ENCODE measurements around the gene PPA2.
"Not testable (repeated sequence)": the region's sequence is repeated elsewhere in the genome, so short reads cannot be mapped to it uniquely, and the experiment has no call there.

The PPA2 gene

DNA sequence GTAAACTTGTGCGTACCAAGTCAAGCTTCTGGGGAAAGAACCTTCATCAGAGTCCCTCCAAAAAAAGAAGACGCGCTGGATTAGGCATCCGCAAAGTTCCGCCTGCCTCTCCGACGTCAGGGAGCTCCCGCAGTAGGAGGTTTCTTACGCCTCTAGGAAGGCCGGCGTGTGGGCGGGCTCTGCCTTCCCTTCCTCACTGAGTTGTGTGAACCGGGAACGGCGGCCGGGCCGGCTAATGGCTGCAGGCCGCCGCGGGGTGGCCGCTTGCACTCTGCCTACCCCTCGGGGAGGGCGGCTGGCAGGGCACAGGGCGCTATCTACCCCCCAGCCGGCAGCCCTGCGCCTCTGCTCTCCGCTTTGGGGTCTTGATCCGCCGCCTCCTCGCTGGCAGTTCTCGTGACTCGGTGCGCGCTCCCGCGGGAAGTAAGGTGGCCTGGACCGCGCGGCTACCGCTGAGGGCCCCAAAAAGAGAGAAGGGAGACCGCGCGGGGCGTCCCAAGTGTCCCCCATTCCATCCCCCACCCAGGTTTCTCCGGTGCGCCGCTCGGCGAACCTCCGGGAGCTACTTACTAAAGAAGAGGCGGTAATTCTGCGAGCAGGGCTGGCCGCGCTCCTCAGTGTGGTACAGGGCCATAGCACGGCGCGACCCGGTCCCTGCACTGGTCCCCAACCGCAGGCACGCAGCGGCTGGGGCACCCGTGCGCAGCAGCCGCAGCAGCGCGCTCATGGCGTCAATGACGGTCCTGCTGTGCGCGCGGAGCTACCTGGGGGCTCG, at the start of gene PPA2:
Gene PPA2, minus strand, starts transcription at position 739 of the 775 bp plus-strand sequence. Its CDS starts 12 bp downstream, at position 727.
- peak; percentile 64 for DNase-seq

DNA sequence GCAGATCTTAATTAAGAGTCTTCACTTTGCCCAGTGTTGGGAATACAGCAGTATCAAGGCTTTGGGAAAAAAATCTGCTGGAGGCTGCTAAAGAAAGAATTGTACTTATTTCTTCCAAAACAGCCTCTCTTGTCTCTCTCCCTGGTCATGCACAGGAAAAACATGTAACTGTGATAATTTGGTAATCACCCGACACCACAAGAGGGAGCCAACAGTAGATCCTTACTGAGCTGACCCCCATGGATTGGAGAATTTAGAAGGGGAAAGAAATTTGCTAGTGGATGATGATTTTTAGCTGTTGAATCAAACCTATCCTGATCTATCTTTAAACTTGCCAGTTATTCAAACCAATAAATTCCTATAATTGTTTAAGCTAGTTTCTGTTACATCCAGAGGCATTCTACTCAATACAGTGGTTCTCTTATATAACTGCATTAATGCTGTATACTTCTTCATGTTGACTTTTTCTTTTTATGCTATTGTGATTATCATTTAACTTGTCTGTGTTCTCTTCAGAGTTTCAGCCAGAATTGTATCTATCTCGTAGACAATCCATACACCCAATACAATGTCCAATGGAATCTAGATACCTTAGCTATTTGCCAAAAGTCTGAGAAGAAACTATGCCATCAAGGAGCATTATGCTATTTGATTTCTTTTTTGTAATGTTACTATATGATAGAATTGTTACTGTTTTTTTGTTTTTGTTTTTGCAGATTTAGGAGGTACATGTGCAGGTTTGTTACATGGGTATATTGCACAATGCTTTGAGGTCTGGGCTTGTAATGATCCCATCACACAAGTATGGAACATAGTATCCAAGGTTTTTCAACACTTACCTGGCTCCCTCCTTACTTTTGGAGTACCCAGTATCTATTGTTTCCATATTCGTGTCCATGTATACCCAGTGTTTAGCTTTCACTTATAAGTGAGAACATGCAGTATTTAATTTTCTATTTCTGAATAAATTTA, 47.2 kb upstream of the PPA2 start:
- DNase-seq = no peak

DNA sequence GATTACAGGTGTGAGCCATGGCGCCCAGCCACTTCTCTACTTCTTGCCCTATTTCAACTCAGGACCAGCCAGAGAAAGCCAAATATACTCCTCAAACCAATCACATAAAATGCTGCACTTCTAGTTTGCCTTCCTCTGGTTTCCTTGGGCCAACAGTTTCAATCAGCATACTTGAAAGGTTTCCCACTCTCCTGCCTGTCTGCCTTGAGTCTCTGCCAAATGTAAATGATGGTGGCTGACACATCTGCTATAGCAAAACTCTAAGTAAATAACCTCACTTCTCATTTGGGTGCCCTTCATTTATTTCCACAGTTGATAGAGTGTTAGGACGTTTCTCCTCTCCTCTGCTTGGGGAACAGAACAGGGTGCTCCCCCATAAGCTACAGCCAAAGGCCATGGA, 36.4 kb upstream of the PPA2 start:
- no peak for DNase-seq

DNA sequence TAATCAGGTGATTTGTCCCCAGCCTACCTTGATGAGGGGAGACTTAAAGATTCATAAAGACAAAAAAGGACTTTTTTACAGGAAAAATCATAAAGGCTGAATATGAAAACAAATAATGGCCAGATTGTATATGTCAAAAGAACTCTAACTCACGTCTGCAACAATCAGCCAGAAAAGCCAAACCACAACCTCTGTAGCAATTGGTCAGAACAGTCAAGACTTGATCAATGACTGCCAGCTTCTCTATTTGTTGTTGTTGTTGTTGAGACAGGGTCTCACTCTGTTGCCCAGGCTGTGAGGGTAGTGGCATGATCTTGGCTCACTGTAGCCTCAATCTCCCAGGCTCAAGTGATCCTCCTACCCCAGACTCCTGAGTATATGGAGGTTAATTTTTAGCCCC, 35.9 kb upstream of the PPA2 start:
- DNase-seq = no peak

DNA sequence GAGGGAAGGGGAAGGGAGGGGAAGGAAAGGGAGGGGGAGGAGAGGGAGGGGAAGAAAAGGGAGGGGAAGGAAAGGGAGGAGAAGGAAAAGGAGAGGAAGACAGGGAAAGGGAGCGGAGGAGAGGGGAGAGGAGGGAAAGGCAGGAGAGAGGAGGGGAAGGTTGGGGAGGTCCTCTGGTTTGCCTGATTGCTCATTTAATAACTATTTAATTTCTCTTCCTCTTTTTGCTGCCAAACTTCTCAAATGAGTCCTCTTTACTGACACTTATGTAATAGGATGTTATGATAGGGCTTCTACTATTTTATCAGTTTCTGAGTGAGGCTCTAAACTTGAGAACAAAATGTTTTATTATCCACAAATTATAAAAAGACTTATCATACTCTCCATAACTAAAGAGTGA, 35.4 kb upstream of the PPA2 start:
- peak; percentile 27 for DNase-seq

DNA sequence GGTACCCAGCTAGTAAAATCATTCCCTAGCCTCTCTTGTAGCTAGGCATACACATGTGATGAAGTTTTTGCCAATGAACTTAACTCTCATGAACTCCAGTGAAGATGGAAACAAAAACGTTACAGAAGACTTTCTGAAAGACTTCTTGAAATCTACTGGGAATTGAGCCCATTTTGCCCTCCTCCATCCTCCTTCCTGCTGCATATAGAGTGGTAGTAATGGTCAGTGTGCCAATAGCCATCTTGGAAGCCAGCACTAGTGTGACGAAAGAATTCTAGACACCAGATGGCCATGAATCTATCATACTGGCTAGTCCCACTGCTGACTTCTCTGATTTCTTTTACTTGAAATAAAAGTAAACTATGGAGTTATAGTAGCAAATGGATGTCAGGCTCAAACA, 30.9 kb upstream of the PPA2 start:
- no peak for DNase-seq

DNA sequence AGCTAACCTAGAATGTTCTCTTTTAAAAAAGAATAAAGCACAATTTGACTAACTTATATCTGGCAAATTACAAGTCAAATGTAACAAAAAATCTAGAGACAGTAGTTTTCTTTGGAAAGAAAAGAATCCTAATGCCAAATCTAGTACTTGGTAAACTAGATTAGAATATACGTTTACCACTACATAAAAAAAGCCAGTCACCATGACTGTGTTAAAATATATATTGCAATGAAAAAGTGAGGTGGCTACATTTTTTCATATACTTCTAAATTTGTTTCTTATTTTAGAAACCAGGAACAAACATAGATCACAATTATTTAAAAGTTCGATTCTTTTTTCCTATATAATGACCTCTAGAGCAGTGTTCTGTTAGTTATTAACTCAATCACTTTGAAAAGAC, 29.6 kb upstream of the PPA2 start:
- no peak for DNase-seq

DNA sequence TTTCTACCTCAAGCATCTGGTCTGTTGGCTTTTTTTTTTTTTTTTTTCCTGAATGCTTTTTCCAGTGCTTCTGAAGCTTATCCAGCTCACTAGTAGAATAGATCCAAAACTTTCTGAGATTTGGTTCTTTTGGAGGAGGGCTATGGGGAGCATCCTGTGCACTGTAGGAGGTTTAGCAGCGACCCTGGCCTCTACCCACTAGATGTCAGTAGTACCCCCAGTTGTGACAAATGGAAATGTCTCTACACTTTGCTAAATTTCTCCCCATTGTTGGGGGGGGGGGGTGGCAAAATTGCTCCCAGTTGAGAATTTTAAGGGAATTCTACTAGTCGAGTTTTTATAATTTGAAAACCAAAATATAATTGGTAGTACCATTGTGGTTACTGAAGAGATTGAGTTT, 23.0 kb upstream of the PPA2 start:
- no peak for DNase-seq

DNA sequence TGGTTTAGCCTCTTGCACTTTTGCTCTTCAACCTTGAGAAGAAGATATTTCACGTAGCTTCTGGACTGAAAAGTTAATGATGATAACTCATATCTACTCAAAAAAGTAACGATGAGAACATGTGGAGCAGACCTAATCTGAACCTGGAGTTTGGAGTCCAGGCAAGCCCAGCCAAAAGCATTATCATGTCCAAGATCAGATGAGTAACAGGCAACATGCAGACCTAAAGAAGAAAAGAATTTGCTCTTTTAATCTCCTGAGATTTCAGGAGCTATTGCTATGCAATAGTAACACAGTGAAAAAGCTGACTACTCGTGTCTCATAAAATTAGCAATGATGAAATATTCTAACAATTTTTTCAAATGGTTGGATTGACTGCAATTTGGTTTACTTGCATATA, 21.8 kb upstream of the PPA2 start:
- no peak for DNase-seq

DNA sequence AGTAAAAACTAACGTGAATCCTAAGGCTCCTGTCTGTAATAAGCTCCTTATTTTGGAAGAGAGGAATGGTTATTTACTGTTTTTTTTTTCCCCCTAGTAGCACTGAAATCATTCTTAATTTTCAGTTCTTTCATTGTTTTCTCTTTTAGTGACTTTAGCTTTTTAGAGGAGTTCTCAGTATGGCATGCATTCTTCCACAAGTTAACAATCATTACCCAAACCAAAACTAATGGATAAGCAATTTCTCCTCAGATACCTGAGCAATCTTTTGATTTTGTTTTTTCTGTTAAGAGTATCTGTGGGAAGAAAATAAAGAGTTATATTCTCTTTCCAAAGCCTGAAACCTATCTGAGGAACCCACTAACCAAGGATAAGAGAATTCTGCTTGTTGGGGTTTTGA, 16.7 kb upstream of the PPA2 start:
- DNase-seq = no peak

DNA sequence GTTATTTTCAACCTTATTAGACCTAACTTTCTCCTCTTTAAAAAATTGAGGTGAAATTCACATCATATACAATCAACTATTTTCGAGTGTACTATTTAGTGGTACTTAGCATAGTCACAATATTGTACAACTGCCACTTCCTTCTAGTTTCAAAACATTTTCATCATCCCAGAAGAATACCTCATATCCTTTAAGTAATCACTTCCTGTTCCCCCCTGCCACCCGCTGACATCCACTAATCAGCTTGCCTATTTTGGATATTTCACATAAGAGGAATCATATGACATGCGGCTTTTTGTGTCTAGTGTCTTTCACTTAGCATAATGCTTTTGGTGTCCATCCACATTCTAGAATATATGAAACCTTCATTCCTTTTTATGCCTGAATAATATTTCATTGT, 10.0 kb upstream of the PPA2 start:
- DNase-seq = no peak

DNA sequence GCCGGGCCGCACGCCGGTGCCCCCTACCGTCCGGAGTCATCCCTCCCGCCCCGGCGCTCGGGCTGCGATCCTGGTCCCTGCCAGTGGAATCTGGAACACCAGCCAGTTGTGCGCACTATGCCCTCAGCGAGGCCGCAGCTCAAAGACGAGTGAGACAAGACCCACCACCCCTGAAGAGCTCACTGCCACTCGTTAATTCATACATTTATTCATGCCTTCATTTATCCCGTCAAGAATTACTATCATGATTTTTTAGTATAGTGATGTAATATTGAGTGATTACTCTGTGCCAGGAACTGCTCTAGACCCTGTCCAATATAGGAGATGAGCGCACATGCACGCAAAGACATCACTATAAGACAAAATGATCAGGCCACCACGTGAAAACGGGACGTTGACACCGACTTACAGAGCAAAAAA, 247 bp upstream of the PPA2 start:
- DNase-seq = peak; percentile 2

DNA sequence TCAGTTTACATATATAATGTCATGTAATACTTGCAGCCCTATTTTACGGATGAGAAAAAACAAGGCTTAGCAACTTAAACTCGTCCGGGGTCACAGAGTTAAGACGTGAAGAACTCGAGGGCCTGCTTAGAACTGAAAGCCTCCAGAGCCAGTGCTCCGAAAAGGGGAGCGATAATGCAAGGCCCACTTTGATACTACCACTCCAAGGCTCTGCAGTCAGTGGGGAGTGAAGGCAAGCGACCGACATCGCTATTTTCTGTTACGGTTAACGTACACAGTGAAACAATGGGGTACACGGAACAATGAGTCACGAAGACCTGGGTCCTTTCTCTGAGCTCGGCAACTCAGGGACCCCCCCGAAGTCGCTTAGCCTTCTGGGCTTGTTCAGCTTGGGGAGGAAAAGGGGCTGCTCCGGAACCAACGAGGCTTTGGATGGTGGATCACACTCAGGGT, 965 bp downstream of the PPA2 start:
- no peak for DNase-seq

DNA sequence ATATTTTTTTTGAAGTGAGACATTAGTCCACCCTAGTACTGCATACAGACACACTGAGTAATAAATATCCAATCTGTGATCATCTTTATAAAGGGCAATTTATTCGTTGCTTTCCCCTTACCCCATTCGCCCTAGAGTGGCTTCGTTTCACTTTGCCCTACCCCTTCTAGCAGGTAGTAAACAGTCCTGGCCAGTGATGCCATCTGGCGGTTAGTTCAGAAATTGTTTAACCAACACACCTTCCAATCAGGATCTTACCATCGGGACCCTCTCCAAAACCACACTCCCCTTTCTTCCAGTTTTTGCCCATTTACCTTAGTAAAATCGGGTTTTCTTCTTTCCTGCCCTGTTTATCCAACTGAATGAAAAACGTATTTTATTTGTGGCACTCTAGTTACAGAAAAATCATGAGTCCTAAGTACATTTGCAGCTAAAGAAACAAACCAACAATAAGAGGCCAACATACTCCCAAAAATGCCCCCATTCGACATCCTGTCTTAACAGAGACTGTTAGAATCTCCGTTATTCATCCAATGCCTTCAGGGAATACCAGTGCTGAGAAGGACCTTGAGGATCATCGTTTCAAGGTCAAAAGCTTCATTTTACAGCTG, 2.2 kb downstream of the PPA2 start:
- no peak for DNase-seq

DNA sequence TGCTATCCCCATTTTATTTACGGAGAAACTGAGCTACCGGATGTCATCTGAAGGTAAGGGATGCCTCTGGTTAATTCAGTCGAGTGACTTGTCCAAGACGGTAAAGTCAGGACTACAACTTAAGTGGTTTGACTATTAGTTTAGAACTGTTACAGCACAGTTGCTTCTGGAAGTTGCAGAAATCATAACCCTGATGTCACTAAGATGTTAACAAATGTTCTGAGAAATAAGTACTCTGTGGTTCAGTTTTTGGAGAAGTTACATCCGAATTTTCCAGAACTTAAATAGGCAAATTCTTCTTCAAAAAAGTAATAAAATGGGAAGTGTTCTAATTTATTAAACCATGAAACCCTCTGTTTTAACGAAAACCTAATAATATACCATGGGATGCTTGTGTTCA, 3.1 kb downstream of the PPA2 start:
- no peak for DNase-seq

DNA sequence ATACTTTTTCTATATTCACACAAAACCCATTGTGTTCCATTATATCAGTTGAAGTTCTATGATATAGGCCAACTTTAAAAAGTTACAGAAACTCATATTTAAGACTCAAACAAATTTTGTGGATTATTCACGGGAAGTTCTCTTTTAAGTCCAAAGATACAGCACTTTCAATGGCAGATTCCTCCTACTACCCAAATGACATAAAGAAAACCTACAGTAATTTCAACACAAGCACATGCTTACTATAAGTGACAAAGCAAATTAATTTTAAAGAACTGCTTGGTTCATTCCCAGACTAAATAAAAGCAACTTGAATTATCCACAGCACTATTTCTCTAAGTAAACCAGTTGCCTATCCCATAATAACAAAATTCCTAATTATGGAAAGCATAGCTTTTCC, 4.1 kb downstream of the PPA2 start:
- DNase-seq = no peak

DNA sequence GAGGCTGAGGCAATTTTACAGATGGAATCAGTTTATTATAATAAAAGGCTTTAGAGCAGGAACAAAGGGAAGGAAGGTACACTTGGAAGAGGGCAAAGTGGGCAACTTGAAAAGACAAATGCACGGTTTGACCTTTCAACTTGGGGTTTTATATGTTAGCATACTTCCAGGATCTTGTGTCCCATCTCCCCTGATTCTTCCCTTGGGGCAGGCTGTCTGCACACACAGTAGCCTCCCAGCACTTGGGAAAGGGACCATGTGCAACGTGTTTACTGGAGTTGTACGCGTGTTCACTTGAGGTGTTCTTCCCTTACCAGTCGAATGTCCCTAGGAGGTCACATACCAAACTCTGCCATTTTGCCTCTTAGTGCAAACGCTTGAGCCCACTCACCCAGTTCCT, 7.3 kb downstream of the PPA2 start:
- no peak for DNase-seq

DNA sequence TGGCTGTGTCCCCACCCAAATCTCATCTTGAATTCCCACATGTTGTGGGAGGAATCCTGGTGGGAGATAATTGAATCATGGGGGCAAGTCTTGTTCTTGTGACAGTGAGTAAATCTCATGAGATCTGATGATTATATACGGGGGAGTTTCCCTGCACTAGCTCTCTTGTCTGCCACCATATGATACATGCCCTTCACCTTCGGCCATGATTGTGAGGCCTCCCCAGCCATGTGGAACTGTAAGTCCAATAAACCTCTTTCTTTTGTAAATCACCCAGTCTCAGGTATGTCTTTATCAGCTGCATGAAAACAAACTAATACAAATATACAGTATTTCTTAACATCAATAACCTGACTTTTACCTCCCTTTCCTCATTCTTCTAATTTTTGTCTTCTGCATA, 9.3 kb downstream of the PPA2 start:
- not testable (repeated sequence) for DNase-seq

DNA sequence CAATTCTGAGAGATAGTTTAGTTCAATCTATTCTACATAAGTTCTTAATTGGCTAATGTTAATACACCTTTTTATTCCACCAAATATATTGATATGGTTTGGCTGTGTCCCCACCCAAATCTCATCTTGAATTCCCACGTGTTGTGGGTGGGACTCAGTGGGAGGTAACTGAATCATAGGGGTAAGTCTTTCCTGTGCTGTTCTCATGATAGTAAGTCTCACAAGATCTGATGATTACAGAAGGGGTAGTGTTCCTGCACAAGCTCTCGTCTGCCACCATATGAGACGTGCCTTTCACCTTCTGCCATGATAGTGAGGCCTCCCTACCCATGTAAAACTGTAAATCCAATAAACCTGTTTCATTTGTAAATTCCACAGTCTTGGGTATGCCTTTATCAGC, 11.3 kb downstream of the PPA2 start:
- DNase-seq = no peak

DNA sequence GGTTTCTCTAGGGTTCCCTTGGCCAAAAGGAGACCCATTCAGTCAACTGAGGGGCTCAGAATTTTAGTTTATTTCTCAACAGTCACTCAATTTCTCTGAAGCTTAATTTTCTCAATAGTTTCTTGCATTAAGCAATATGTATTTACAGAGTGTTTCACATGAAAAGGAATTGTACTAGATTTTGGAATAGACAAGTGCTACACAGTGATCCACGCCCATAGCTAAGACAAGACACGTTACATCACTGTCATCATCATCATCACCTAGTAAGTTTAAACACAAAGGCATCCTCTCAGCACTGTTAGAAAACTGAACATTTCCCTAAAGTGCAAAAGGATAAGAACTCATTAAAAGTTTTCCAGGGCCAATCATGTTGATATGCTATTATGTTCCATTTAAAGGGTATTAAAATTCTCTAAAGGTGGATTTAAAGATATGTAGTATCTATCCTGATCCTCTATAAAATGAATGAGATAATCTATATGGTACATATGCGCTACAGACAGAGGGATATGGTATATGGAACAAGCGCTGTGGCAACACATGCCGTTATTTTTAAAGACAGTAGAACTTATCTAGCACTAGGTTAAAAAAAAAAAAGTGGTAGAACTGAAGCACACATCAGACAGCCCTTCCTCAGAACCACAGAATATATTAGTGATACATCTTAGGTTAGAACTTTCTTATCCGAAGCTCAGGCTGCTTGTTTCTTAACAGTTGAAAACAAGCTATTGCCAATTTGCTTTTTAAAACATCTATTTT, 12.1 kb downstream of the PPA2 start:
- DNase-seq = no peak

DNA sequence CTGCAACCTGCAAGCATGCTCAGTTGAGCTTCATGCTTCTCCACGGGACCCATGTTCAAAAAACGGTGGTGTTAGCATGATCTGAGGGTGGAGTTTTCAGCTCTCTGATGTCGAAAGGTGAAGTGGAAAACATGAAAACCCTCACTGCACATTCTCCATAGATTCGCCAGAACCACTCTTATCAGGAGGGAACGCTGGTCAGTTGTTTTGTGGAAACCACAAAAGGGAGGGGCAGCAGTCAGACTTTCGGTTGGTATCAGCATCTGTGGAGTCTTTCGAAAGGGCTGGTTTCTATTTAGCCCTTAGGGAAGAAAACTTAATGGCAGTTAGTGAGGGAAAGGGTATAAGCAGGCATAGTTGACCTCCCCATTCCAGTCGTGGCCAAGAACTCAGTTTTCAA, 12.6 kb downstream of the PPA2 start:
- no peak for DNase-seq

DNA sequence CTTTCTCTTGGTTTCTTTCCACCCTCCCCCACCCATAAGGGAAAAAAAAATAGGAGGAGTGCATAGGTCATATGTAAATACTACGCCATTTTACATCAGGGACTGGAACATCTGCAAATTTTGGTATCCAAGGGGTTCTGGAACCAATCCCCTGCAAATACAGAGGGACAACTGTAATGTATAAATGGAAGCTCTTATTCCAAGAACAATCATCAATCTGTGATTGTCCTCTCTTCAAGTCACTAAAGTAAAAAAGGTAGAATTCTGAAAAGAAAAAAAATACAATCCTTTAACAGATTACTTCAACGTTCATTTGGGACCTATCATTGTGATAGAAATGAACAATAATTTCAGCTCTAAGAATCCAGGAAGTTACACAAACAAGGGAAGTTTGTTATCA, 13.6 kb downstream of the PPA2 start:
- no peak for DNase-seq

DNA sequence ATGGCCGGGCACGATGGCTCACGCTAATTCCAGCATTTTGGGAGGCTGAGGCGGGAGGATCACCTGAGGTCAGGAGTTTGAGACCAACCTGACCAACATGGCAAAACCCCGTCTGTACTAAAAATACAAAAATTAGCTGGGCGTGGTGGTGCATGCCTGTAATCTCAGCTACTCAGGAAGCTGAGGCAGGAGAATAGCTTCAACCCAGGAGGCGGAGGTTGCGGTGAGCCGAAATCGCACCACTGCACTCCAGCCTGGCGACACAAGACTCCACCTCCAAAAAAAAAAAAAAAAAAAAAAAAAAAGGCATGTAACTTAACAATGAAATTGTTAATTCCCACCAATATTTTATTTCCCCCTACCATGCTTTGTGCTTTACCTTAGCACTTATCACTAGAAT, 15.3 kb downstream of the PPA2 start:
- DNase-seq = not testable (repeated sequence)
